H9 (cell line): Measurements from ENCODE around the gene ANXA7. TPM values are rescaled to one million over a fixed set of nuclear protein-coding genes. Genes with fewer than 3 reads are reported as not detected.
A peak's percentile ranks its signal among the peaks of the same experiment; 100 is the strongest.

Source experiments
- DNase-seq: peaks from one replicate; pipeline ENCODE4 v3.0.0-alpha.2; 2017
- H2AFZ ChIP-seq: one replicate; pipeline ENCODE4 v1.6.1; 2013; ENCODE audit warnings: mild to moderate bottlenecking, low read length, control low read depth, moderate library complexity
- H2AK5ac ChIP-seq: 2 replicates; pipeline ENCODE4 v1.6.1; 2013; ENCODE audit warnings: low read length, control low read depth, mixed read lengths; ENCODE audit not compliant: insufficient read length
- H2BK120ac ChIP-seq: one replicate; pipeline ENCODE4 v1.6.1; 2013; ENCODE audit warnings: low read depth, mild to moderate bottlenecking, low read length, control low read depth, inconsistent platforms; ENCODE audit not compliant: poor library complexity, severe bottlenecking
- H2BK12ac ChIP-seq: 2 replicates; pipeline ENCODE4 v1.6.1; 2013; ENCODE audit warnings: low read length, control low read depth, mixed read lengths, low read depth; ENCODE audit not compliant: insufficient read length
- H2BK15ac ChIP-seq: 2 replicates; pipeline ENCODE4 v1.6.1; 2013; ENCODE audit warnings: low read depth, low read length, control low read depth
- H2BK20ac ChIP-seq: one replicate; pipeline ENCODE4 v1.6.1; 2013; ENCODE audit warnings: low read depth, mild to moderate bottlenecking, low read length, control low read depth, inconsistent platforms; ENCODE audit not compliant: poor library complexity, severe bottlenecking
- H2BK5ac ChIP-seq: 2 replicates; pipeline ENCODE4 v1.6.1; 2013; ENCODE audit warnings: low read length, control low read depth, mixed read lengths; ENCODE audit not compliant: insufficient read length
- H3K14ac ChIP-seq: 2 replicates; pipeline ENCODE4 v1.6.1; 2013; ENCODE audit warnings: low read length, control low read depth; ENCODE audit not compliant: insufficient read depth
- H3K18ac ChIP-seq: 2 replicates; pipeline ENCODE4 v1.6.1; 2013; ENCODE audit warnings: low read depth, mild to moderate bottlenecking, mixed read lengths, low read length, control low read depth; ENCODE audit not compliant: insufficient read length
- H3K23ac ChIP-seq: 2 replicates; pipeline ENCODE4 v1.6.1; 2013; ENCODE audit warnings: low read length, control low read depth, mixed read lengths, low read depth; ENCODE audit not compliant: insufficient read length
- H3K23me2 ChIP-seq: 2 replicates; pipeline ENCODE4 v1.6.1; 2013; ENCODE audit warnings: low read depth, mild to moderate bottlenecking, mixed read lengths, low read length, control low read depth; ENCODE audit not compliant: insufficient read length, poor library complexity, severe bottlenecking
- H3K27ac ChIP-seq: 2 replicates; pipeline ENCODE4 v1.5.1; 2013; ENCODE audit warnings: low read length, control low read depth, mixed read lengths, low read depth; ENCODE audit not compliant: insufficient read length
- H3K27me3 ChIP-seq: 2 replicates; pipeline ENCODE4 v1.6.1; 2013; ENCODE audit warnings: low read length, control low read depth, inconsistent platforms; ENCODE audit not compliant: insufficient read depth
- H3K4ac ChIP-seq: 2 replicates; pipeline ENCODE4 v1.6.1; 2013; ENCODE audit warnings: low read depth, mild to moderate bottlenecking, control low read depth, inconsistent platforms, low read length, moderate library complexity
- H3K4me1 ChIP-seq: 2 replicates; pipeline ENCODE4 v1.6.1; 2013; ENCODE audit warnings: low read length, control low read depth, inconsistent platforms; ENCODE audit not compliant: insufficient read depth
- H3K4me2 ChIP-seq: 2 replicates; pipeline ENCODE4 v1.6.1; 2013; ENCODE audit warnings: low read length, control low read depth, mixed read lengths; ENCODE audit not compliant: insufficient read length, insufficient read depth
- H3K56ac ChIP-seq: 2 replicates; pipeline ENCODE4 v1.6.1; 2013; ENCODE audit warnings: low read depth, mild to moderate bottlenecking, mixed read lengths, low read length, control low read depth; ENCODE audit not compliant: insufficient read length
- H3K79me1 ChIP-seq: 2 replicates; pipeline ENCODE4 v1.6.1; 2013; ENCODE audit warnings: low read depth, mild to moderate bottlenecking, moderate library complexity, low read length, control low read depth, inconsistent platforms; ENCODE audit not compliant: insufficient read depth, poor library complexity, severe bottlenecking
- H3K79me2 ChIP-seq: 2 replicates; pipeline ENCODE4 v1.6.1; 2013; ENCODE audit warnings: low read length, control low read depth, inconsistent platforms; ENCODE audit not compliant: insufficient read depth
- H3K9ac ChIP-seq: 2 replicates; pipeline ENCODE4 v1.6.1; 2013; ENCODE audit warnings: low read length, control low read depth, mixed read lengths; ENCODE audit not compliant: insufficient read length; ENCODE audit errors: extremely low read depth
- H3K9me3 ChIP-seq: one replicate; pipeline ENCODE4 v1.6.1; 2013; ENCODE audit warnings: low read depth, low read length, inconsistent platforms; ENCODE audit not compliant: control insufficient read depth
- H3T11ph ChIP-seq: one replicate; pipeline ENCODE4 v1.6.1; 2013; ENCODE audit warnings: mild to moderate bottlenecking, low read length, control low read depth, inconsistent platforms
- H4K20me1 ChIP-seq: one replicate; pipeline ENCODE4 v1.6.1; 2013; ENCODE audit not compliant: control insufficient read depth, insufficient read length, insufficient read depth
- H4K5ac ChIP-seq: 2 replicates; pipeline ENCODE4 v1.6.1; 2013; ENCODE audit warnings: low read depth, mild to moderate bottlenecking, mixed read lengths, low read length, control low read depth; ENCODE audit not compliant: insufficient read length
- H4K8ac ChIP-seq: replicated peaks from 2 replicates; pipeline ENCODE4 v1.6.1; 2013; ENCODE audit warnings: low read length, control low read depth, mixed read lengths, low read depth; ENCODE audit not compliant: insufficient read length
- H4K91ac ChIP-seq: 2 replicates; pipeline ENCODE4 v1.6.1; 2013; ENCODE audit warnings: low read depth, mild to moderate bottlenecking, moderate library complexity, mixed read lengths, low read length, control low read depth; ENCODE audit not compliant: insufficient read length
- H3K27ac Mint-ChIP-seq, 3 experiments: 2 replicates in 2 of 3; 3 replicates in 1 of 3; pipeline ENCODE4 v1.8.0; 2020 to 2021; ENCODE audit warnings: mixed read lengths in 3 of 3, mild to moderate bottlenecking in 1 of 3, moderate library complexity in 1 of 3
- H3K27me3 Mint-ChIP-seq: 2 replicates; pipeline ENCODE4 v1.8.0; 2021; ENCODE audit warnings: low read depth, mild to moderate bottlenecking, moderate library complexity, mixed read lengths
- H3K36me3 Mint-ChIP-seq, 3 experiments: 2 replicates in 2 of 3; 3 replicates in 1 of 3; pipeline ENCODE4 v1.8.0; 2020 to 2021; ENCODE audit warnings: low read depth in 3 of 3, mixed read lengths in 3 of 3; ENCODE audit not compliant: insufficient read depth in 1 of 3
- H3K4me1 Mint-ChIP-seq, 2 experiments: 2 replicates each; pipeline ENCODE4 v1.8.0; 2020; ENCODE audit warnings: mixed read lengths in 2 of 2
- H3K4me3 Mint-ChIP-seq, 2 experiments: 2 replicates in 1 of 2; 3 replicates in 1 of 2; pipeline ENCODE4 v1.8.0; 2020 to 2021; ENCODE audit warnings: mild to moderate bottlenecking in 2 of 2, mixed read lengths in 2 of 2, moderate library complexity in 1 of 2
- H3K9me3 Mint-ChIP-seq, 2 experiments: 2 replicates in 1 of 2; 3 replicates in 1 of 2; pipeline ENCODE4 v1.8.0; 2020; ENCODE audit warnings: mild to moderate bottlenecking in 2 of 2, mixed read lengths in 2 of 2, moderate library complexity in 1 of 2
- WGBS: extraction: QIAGEN DNeasy Blood & Tissue Kit; methylation state at CpG from one replicate; pipeline ENCODE4 v1.1.7; 2013; ENCODE audit warnings: missing lambda C conversion rate, low lambda C conversion rate, mixed read lengths; ENCODE audit not compliant: insufficient read length; ENCODE audit errors: extremely low coverage; 5-methylcytosine and 5-hydroxymethylcytosine counted together
- total RNA-seq: library from RNA; stranded (reverse); gene quantifications from 2 replicates; pipeline ENCODE4 v1.2.1, GENCODE V29; 2021
- TF ChIP-seq, protein P1 (sequence below): fragments of 200-600 bp; sonication (generic); conservative IDR thresholded peaks from 3 replicates; pipeline ENCODE4 v1.8.0; 2021; ENCODE audit warnings: antibody characterized with exemption, mild to moderate bottlenecking

Gene ANXA7
- total RNA-seq, 1 experiment from 2014 or later: 84.6 TPM

DNA sequence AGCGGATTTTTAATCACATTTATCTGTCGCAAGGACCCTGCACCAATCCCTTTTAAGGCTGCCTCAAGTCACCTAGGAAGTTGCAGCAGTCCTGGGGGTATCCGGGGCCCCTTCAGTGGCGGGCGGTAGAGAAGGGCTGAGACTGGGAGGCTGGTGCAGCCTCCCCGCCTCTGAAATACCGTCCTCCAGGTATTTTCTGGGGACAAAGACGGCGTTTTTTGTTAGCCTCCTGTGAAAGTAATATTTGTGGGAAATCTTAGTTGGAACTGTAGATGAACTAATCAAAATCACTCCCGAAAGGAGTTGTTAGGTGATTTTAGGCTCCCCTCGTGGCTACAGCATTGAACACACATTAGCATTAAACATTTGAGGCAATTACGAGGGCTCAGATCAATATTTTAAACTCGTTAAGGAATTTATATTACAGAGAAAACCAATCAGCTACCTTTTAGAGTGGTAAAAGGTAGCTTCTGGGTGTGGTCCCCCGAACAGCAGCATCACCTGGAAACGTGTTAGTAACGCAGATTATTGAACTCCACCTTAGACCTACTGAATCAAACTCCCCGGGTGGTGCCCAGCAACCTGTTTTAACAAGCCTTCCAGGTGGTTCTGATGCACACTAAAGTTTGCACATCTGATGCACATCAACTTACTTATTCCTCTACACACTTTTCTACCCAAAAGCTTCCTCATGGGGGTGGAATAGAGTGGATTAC, 530 bp upstream of the ANXA7 start:
- Histone ChIP-seq H3K79me1 (no peaks in the 10 kb centered on the region), H3K23me2 (peaks cover 16% of the 10 kb centered on the region), H3K14ac (peak overlapping the region; percentile 6; the same call in 1 of the 2 replicates), H2BK120ac (peak overlapping the region; percentile 57), H3K23ac (no peak overlapping the region), H3T11ph (no peak overlapping the region), H3K56ac (no peak overlapping the region), H3K18ac (no peak overlapping the region), H4K20me1 (no peaks in the 10 kb centered on the region), H4K8ac (no peak overlapping the region), H2BK15ac (no peak overlapping the region), H2BK20ac (no peak overlapping the region), H3K27ac (no peak overlapping the region), H3K9ac (peak overlapping the region; percentile 49), H3K4me1 (no peaks in the 10 kb centered on the region), H4K5ac (no peak overlapping the region), H2AFZ (peak overlapping the region; percentile 17), H3K4me2 (peak overlapping the region; percentile 94), H4K91ac (no peak overlapping the region), H3K27me3 (no peaks in the 10 kb centered on the region), H3K79me2 (peaks cover 2% of the 10 kb centered on the region; the same call in 1 of the 2 replicates), H3K4ac (no peak overlapping the region), H2BK12ac (no peak overlapping the region), H2AK5ac (no peak overlapping the region), H2BK5ac (no peak overlapping the region), H3K9me3 (no peaks in the 10 kb centered on the region)
- no CpG with 5 or more reads among the region's 17 CpGs for whole genome bisulfite sequencing
- no peak for DNase-seq
- Mint-ChIP-seq H3K27me3 (peaks cover 4% of the 10 kb centered on the region; the same call in 1 of the 2 replicates), H3K27ac (peak overlapping the region; percentile 66 to 98 (median 87); a peak in 6 of 7 replicates), H3K4me1 (peaks cover 24 to 25% of the 10 kb centered on the region in 2 experiments), H3K9me3 (no peaks in the 10 kb centered on the region), H3K4me3 (peak overlapping the region; percentile 74 to 83), H3K36me3 (peaks cover 0 to 10% (median 0%) of the 10 kb centered on the region in 3 experiments; a peak in 2 of 7 replicates)
- TF ChIP-seq, protein P1, sequence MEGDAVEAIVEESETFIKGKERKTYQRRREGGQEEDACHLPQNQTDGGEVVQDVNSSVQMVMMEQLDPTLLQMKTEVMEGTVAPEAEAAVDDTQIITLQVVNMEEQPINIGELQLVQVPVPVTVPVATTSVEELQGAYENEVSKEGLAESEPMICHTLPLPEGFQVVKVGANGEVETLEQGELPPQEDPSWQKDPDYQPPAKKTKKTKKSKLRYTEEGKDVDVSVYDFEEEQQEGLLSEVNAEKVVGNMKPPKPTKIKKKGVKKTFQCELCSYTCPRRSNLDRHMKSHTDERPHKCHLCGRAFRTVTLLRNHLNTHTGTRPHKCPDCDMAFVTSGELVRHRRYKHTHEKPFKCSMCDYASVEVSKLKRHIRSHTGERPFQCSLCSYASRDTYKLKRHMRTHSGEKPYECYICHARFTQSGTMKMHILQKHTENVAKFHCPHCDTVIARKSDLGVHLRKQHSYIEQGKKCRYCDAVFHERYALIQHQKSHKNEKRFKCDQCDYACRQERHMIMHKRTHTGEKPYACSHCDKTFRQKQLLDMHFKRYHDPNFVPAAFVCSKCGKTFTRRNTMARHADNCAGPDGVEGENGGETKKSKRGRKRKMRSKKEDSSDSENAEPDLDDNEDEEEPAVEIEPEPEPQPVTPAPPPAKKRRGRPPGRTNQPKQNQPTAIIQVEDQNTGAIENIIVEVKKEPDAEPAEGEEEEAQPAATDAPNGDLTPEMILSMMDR: no peak
